H1 (cell line): ENCODE data around the gene ASCC2. TPM values are rescaled to one million over a fixed set of nuclear protein-coding genes. Genes with fewer than 3 reads are reported as not detected.

Experiments used
- CTCF ChIA-PET: fragments of 300-600 bp; sonication (Branson Sonifier 250); formaldehyde crosslinking; loops from one replicate; lab custom pipeline; 2021; ENCODE audit not compliant: partially characterized antibody; lab: Charles Lee
- POLR2A ChIA-PET: fragments of 300-600 bp; sonication (Branson Sonifier 250); formaldehyde crosslinking; loops from one replicate; lab custom pipeline; 2021; ENCODE audit warnings: inconsistent platforms; ENCODE audit not compliant: partially characterized antibody; lab: Charles Lee
- DNase-seq, 2 experiments: peaks; one replicate each; pipeline versions ENCODE4 v3.0.0 to v3.0.0-alpha.2; 2010 to 2022; ENCODE audit warnings: low spot score in 2 of 2, low read depth in 1 of 2, mixed read lengths in 1 of 2
- FAIRE-seq: peaks from 2 replicates; lab custom pipeline; 2011; peaks lifted over from hg19 to GRCh38; lab: Jason Lieb, UNC
- H2AFZ ChIP-seq: 2 replicates; pipeline ENCODE4 v1.8.1; 2012; ENCODE audit warnings: low read length, inconsistent platforms
- H2AK5ac ChIP-seq: 2 replicates; pipeline ENCODE4 v1.6.1; 2013; ENCODE audit warnings: low read depth, low read length
- H2BK120ac ChIP-seq: replicated peaks from 2 replicates; pipeline ENCODE3; 2013; ENCODE audit warnings: low read depth, low read length, inconsistent platforms
- H2BK12ac ChIP-seq: 2 replicates; pipeline ENCODE4 v1.6.1; 2013; ENCODE audit warnings: low read depth, low read length
- H2BK15ac ChIP-seq: 2 replicates; pipeline ENCODE4 v1.6.1; 2013; ENCODE audit warnings: low read length
- H2BK20ac ChIP-seq: 2 replicates; pipeline ENCODE4 v1.6.1; 2013; ENCODE audit warnings: low read length
- H2BK5ac ChIP-seq: 2 replicates; pipeline ENCODE4 v1.6.1; 2013; ENCODE audit warnings: low read depth, low read length
- H3K14ac ChIP-seq: 2 replicates; pipeline ENCODE4 v1.6.1; 2013; ENCODE audit warnings: inconsistent platforms; ENCODE audit not compliant: insufficient read length
- H3K18ac ChIP-seq: 2 replicates; pipeline ENCODE4 v1.6.1; 2013; ENCODE audit warnings: low read length; ENCODE audit errors: extremely low read depth
- H3K23ac ChIP-seq: 2 replicates; pipeline ENCODE4 v1.6.1; 2013; ENCODE audit warnings: inconsistent platforms; ENCODE audit not compliant: insufficient read length
- H3K23me2 ChIP-seq: 2 replicates; pipeline ENCODE4 v1.6.1; 2013; ENCODE audit warnings: low read depth, low read length
- H3K27ac ChIP-seq: 2 replicates; pipeline ENCODE4 v1.6.1; 2011; ENCODE audit warnings: low read depth, low read length, inconsistent platforms
- H3K27me3 ChIP-seq, 4 experiments: replicated peaks in 1 of 4; 1 replicate in 1 of 4; 2 replicates in 3 of 4; pipeline versions ENCODE4 v1.6.1 to v1.8.1; 2011 to 2013; ENCODE audit warnings: low read length in 3 of 4, mild to moderate bottlenecking in 3 of 4, inconsistent platforms in 2 of 4, mixed read lengths in 2 of 4, moderate library complexity in 1 of 4; ENCODE audit not compliant: control insufficient read depth in 3 of 4, insufficient read depth in 3 of 4; ENCODE audit errors: extremely low read depth in 1 of 4
- H3K36me3 ChIP-seq, 4 experiments: 2 replicates each; pipeline versions ENCODE4 v1.6.1 to v1.8.1; 2011 to 2013; ENCODE audit warnings: mild to moderate bottlenecking in 4 of 4, low read length in 3 of 4, moderate library complexity in 2 of 4, control low read depth in 1 of 4, inconsistent platforms in 1 of 4; ENCODE audit not compliant: insufficient read depth in 4 of 4, control insufficient read depth in 2 of 4
- H3K4ac ChIP-seq: replicated peaks from 2 replicates; pipeline ENCODE3; 2013; ENCODE audit warnings: low read length, low read depth, mixed read lengths, inconsistent platforms; ENCODE audit not compliant: insufficient read length
- H3K4me1 ChIP-seq, 4 experiments: replicated peaks in 1 of 4; 1 replicate in 1 of 4; 2 replicates in 3 of 4; pipeline versions ENCODE4 v1.6.1 to v1.8.1; 2011 to 2013; ENCODE audit warnings: low read length in 3 of 4, inconsistent platforms in 2 of 4, mixed read lengths in 1 of 4; ENCODE audit not compliant: insufficient read depth in 4 of 4, control insufficient read depth in 3 of 4
- H3K4me2 ChIP-seq, 2 experiments: 2 replicates each; pipeline versions ENCODE4 v1.6.1 to v1.8.1; 2011 to 2013; ENCODE audit warnings: low read depth in 2 of 2, low read length in 2 of 2, control low read depth in 1 of 2, inconsistent platforms in 1 of 2, mild to moderate bottlenecking in 1 of 2; ENCODE audit not compliant: insufficient read depth in 1 of 2
- H3K4me3 ChIP-seq, 4 experiments: fragments of 200-600, 300-600 bp in 1 of 4; sonication (generic), shearing (Covaris generic), sonication (Bioruptor Twin) in 1 of 4; 2 replicates each; pipeline versions ENCODE4 v1.5.1 to v1.8.1; 2011 to 2016; ENCODE audit warnings: low read length in 4 of 4, low read depth in 3 of 4, control low read depth in 2 of 4, inconsistent platforms in 2 of 4, mild to moderate bottlenecking in 2 of 4, mixed read lengths in 1 of 4, moderate library complexity in 1 of 4; ENCODE audit not compliant: insufficient read depth in 2 of 4; ENCODE audit errors: extremely low read depth in 1 of 4
- H3K56ac ChIP-seq: replicated peaks from 2 replicates; pipeline ENCODE3; 2013; ENCODE audit warnings: low read depth, mild to moderate bottlenecking, mixed read lengths, low read length, inconsistent platforms; ENCODE audit not compliant: insufficient read length
- H3K79me1 ChIP-seq: 2 replicates; pipeline ENCODE4 v1.6.1; 2013; ENCODE audit warnings: low read depth, low read length, control low read depth
- H3K79me2 ChIP-seq, 2 experiments: 2 replicates each; pipeline versions ENCODE4 v1.6.1 to v1.8.1; 2012 to 2013; ENCODE audit warnings: low read length in 2 of 2, mild to moderate bottlenecking in 2 of 2, inconsistent platforms in 1 of 2; ENCODE audit not compliant: insufficient read depth in 2 of 2, control insufficient read depth in 1 of 2
- H3K9ac ChIP-seq, 4 experiments: replicated peaks in 1 of 4; 1 replicate in 1 of 4; 2 replicates in 3 of 4; pipeline versions ENCODE4 v1.6.1 to v1.8.1; 2011 to 2013; ENCODE audit warnings: low read depth in 3 of 4, low read length in 3 of 4, control low read depth in 2 of 4, mild to moderate bottlenecking in 2 of 4, moderate library complexity in 2 of 4, inconsistent platforms in 1 of 4; ENCODE audit errors: extremely low read depth in 1 of 4
- H3K9me3 ChIP-seq, 2 experiments: 2 replicates each; pipeline versions ENCODE4 v1.6.1 to v1.8.1; 2012 to 2013; ENCODE audit warnings: mild to moderate bottlenecking in 2 of 2, moderate library complexity in 2 of 2, control low read depth in 1 of 2, inconsistent platforms in 1 of 2, low read depth in 1 of 2, low read length in 1 of 2, mixed read lengths in 1 of 2; ENCODE audit not compliant: insufficient read depth in 2 of 2
- H4K20me1 ChIP-seq, 2 experiments: replicated peaks in 1 of 2; 2 replicates each; pipeline versions ENCODE3 to v1.8.1; 2011 to 2013; ENCODE audit warnings: inconsistent platforms in 2 of 2, low read length in 2 of 2, mild to moderate bottlenecking in 1 of 2; ENCODE audit not compliant: insufficient read depth in 2 of 2, control insufficient read depth in 1 of 2
- H4K5ac ChIP-seq: 2 replicates; pipeline ENCODE4 v1.6.1; 2013; ENCODE audit warnings: low read length, low read depth, mixed read lengths, inconsistent platforms; ENCODE audit not compliant: insufficient read length
- H4K8ac ChIP-seq: 2 replicates; pipeline ENCODE4 v1.8.0; 2013; ENCODE audit warnings: mild to moderate bottlenecking, moderate library complexity, low read length, inconsistent platforms; ENCODE audit not compliant: insufficient read depth; ENCODE audit errors: extremely low read depth
- H4K91ac ChIP-seq: replicated peaks from 2 replicates; pipeline ENCODE3; 2013; ENCODE audit warnings: low read length, mixed read lengths, inconsistent platforms; ENCODE audit not compliant: insufficient read length
- CHD2 ChIP-seq: IDR thresholded peaks from 2 replicates; pipeline ENCODE4 v1.6.1; 2012; ENCODE audit warnings: low read length, improper control_type of control experiment
- CREB1 ChIP-seq: IDR thresholded peaks from 2 replicates; pipeline ENCODE4 v1.6.1; 2012; ENCODE audit warnings: inconsistent platforms
- FOSL1 ChIP-seq: IDR thresholded peaks from 2 replicates; pipeline ENCODE4 v1.6.1; 2011; ENCODE audit warnings: mild to moderate bottlenecking, low read depth, low read length, moderate library complexity; ENCODE audit not compliant: insufficient read depth
- WGBS, 2 experiments: shearing (Covaris generic) in 1 of 2; methylation state at CpG; one replicate each; pipeline versions ENCODE4 v1.1.6 to v1.1.7; 2013 to 2015; ENCODE audit warnings: low lambda C conversion rate in 2 of 2, mixed read lengths in 2 of 2, inconsistent platforms in 1 of 2, low coverage in 1 of 2, missing lambda C conversion rate in 1 of 2; ENCODE audit not compliant: insufficient replicate concordance in 2 of 2, insufficient coverage in 1 of 2, insufficient read length in 1 of 2; ENCODE audit errors: extremely low coverage in 1 of 2, missing lambda C conversion rate in 1 of 2; 5-methylcytosine and 5-hydroxymethylcytosine counted together
- polyA plus RNA-seq, 7 experiments: library from polyadenylated mRNA; depleted of rRNA in 3 of 7; stranded (reverse) in 5 of 7; unstranded in 2 of 7; fragments of >200 nt in 5 of 7; fragments of 200-250 nt in 2 of 7; gene quantifications; 1 replicate in 5 of 7; 2 replicates in 1 of 7; 4 replicates in 1 of 7; pipeline versions ENCODE4 v1.2.1 to v1.2.3, GENCODE V29; 2011 to 2013; ENCODE audit warnings: missing spikeins in 2 of 7, mixed read lengths in 2 of 7
- total RNA-seq: library from RNA; stranded (reverse); fragmentation: NEBNext Ultra II Directional; extraction: Animal tissue kit (Norgen Biotek cat#: 25700); gene quantifications from 2 replicates; pipeline ENCODE4 v1.2.1, GENCODE V29; 2021

The ASCC2 gene
- total and polyA plus RNA-seq, 2 of the 8 experiments (the other 6 are each of a cell fraction or from before 2014, with no cell fraction given), result 35.0 to 35.8 TPM

GRCh38 chr22:29827091-29827490 lies 11.0 kb downstream of the ASCC2 start:
- no peaks in the 10 kb centered on the region for H3K27me3 ChIP-seq
- H3K23ac ChIP-seq, result no peak overlapping the region
- peaks cover 2 to 20% (median 7%) of the 10 kb centered on the region in 4 experiments; a peak in 5 of 8 replicates for H3K36me3 ChIP-seq
- ChIA-PET CTCF (no interaction called here), POLR2A (no interaction called here)
- no peak overlapping the region for H4K91ac ChIP-seq
- H2BK20ac ChIP-seq, result no peak overlapping the region
- DNase-seq (no peak), FAIRE-seq (no peak)
- H4K20me1 ChIP-seq, result no peaks in the 10 kb centered on the region
- H3K9me3 ChIP-seq, result no peaks in the 10 kb centered on the region
- no peaks in the 10 kb centered on the region for H3K79me1 ChIP-seq
- H3K4me3 ChIP-seq, result no peak overlapping the region
- no peak overlapping the region for H2AFZ ChIP-seq
- no peak overlapping the region for H3K27ac ChIP-seq
- no peaks in the 10 kb centered on the region; a peak in 1 of 7 replicates for H3K4me1 ChIP-seq
- H3K14ac ChIP-seq, result no peak overlapping the region
- H2AK5ac ChIP-seq, result no peak overlapping the region
- WGBS, 2 experiments, result 96% methylated on average over 4 of the region's 4 CpGs; no CpG with 5 or more reads in 1 of the 2 experiments
- no peak overlapping the region for H3K18ac ChIP-seq
- no peak overlapping the region for H2BK15ac ChIP-seq
- H3K9ac ChIP-seq, result no peak overlapping the region
- peaks cover 3% of the 10 kb centered on the region; the same call in 1 of the 2 replicates for H3K23me2 ChIP-seq
- H4K5ac ChIP-seq, result no peak overlapping the region
- no peak overlapping the region for H2BK120ac ChIP-seq
- no peak overlapping the region for H2BK5ac ChIP-seq
- H3K56ac ChIP-seq, result no peak overlapping the region
- no peak overlapping the region for H3K4me2 ChIP-seq
- no peak overlapping the region for H2BK12ac ChIP-seq
- no peaks in the 10 kb centered on the region for H3K79me2 ChIP-seq
- H4K8ac ChIP-seq, result no peak overlapping the region
- H3K4ac ChIP-seq, result no peak overlapping the region
- no peak for TF ChIP-seq CHD2
- TF ChIP-seq CREB1, result no peak
- no peak for TF ChIP-seq FOSL1
